ENCODE data around the gene CRKL. TPM values are rescaled to one million over a fixed set of nuclear protein-coding genes. Genes with fewer than 3 reads are reported as not detected.

The CRKL gene
- total and polyA plus RNA-seq, 2 donors (not counting 1 experiment from before 2014, with no cell fraction given), result 17.1 to 76.7 TPM

DNA sequence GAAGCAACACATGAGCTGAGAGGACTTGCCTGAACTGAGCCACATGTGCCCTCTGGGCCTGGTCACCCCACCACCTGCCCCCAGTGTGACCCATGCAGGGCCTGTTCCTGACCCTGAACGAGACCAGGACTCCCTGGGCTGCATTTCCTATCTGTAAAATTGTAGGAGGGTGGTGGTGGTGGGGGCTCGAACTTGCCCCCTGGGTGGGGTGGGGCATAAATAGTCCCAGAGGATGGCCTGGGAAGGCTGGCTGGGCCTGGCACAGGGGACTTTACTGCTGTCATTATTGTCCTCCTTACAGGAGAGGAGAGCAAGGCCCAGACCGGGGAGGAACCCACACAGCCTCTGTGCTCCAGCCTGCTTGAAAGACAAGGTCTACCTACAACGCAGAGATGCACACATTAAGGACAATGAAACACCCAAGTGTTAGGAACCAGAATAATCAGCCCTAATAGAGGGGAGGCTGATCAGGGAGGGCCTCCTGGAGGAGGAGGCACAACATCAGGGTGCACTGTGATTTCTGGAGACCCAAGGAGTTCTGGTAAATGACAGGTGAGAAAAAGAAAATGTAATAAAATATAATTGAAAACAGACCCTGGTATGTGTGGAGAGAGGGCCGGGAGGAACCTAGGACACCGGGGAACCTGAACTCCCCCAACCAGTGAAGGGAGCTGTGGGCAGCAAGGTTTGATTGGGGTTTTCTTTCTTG lies 47.0 kb downstream of the CRKL start:
- Histone ChIP-seq H3K9me3 (ENCODE audit: control extremely low read depth in 1 of 3, control insufficient read depth in 2 of 3, insufficient read depth in 1 of 3, low read length in 2 of 3) (no peaks in the 10 kb centered on the region), H2AFZ (ENCODE audit: insufficient read depth, low read depth, low read length, poor library complexity, severe bottlenecking) (peak overlapping the region; percentile 64), H3K4me3 (ENCODE audit: control extremely low read depth in 1 of 5, extremely low read depth in 1 of 5, insufficient read depth in 1 of 5, low read depth in 2 of 5, low read length in 4 of 5) (peak overlapping the region; percentile 12 to 58 (median 48)), H4K20me1 (ENCODE audit: control insufficient read depth, insufficient read depth, low read length, poor library complexity, severe bottlenecking) (no peaks in the 10 kb centered on the region), H3K27me3 (replicated peaks in 1 of 4; ENCODE audit: control extremely low read depth in 1 of 4, control insufficient read depth in 3 of 4, insufficient read depth in 4 of 4, low read length in 3 of 4) (peaks cover 0 to 23% (median 3%) of the 10 kb centered on the region in 4 experiments), H3K9ac (ENCODE audit: low read length) (peak overlapping the region; percentile 64), H3K27ac (ENCODE audit: low read length in 2 of 2) (no peak overlapping the region), H3K36me3 (replicated peaks in 1 of 2; ENCODE audit: control extremely low read depth in 1 of 2, control insufficient read depth in 1 of 2, extremely low read depth in 1 of 2, insufficient read depth in 2 of 2, low read length in 1 of 2) (no peaks in the 10 kb centered on the region), H3K79me2 (ENCODE audit: control insufficient read depth, insufficient read depth, low read length) (no peaks in the 10 kb centered on the region), H3K4me2 (replicated peaks; ENCODE audit: low read depth, low read length, poor library complexity, severe bottlenecking) (peak overlapping the region; percentile 94), H3K4me1 (ENCODE audit: control insufficient read depth in 2 of 2, insufficient read depth in 2 of 2, low read length in 2 of 2) (peaks cover 36 to 54% of the 10 kb centered on the region in 2 donors)
- intact Hi-C loops (cut with micrococcal nuclease), result no loop called here
- Mint-ChIP-seq H3K9me3 (ENCODE audit: insufficient read depth) (no peaks in the 10 kb centered on the region), H3K4me1 (peaks cover 42% of the 10 kb centered on the region), H3K27ac (peak overlapping the region; percentile 56), H3K27me3 (peaks cover 10% of the 10 kb centered on the region), H3K4me3 (peak overlapping the region; percentile 78)
- ChIA-PET CTCF (interaction anchor here (0.5 to 1.2 kb wide), 2 partner anchors 17 to 81 kb away, joined by 3 read pairs; no protein-coding TSS in a partner anchor), POLR2A (no interaction called here)
- DNase-seq, result no peak
- TF ChIP-seq EZH2 (IDR thresholded peaks at IDR 0.05; ENCODE audit: borderline replicate concordance, insufficient read depth, low read depth, low read length, poor library complexity, severe bottlenecking), result no peak
- TF ChIP-seq, protein P1, sequence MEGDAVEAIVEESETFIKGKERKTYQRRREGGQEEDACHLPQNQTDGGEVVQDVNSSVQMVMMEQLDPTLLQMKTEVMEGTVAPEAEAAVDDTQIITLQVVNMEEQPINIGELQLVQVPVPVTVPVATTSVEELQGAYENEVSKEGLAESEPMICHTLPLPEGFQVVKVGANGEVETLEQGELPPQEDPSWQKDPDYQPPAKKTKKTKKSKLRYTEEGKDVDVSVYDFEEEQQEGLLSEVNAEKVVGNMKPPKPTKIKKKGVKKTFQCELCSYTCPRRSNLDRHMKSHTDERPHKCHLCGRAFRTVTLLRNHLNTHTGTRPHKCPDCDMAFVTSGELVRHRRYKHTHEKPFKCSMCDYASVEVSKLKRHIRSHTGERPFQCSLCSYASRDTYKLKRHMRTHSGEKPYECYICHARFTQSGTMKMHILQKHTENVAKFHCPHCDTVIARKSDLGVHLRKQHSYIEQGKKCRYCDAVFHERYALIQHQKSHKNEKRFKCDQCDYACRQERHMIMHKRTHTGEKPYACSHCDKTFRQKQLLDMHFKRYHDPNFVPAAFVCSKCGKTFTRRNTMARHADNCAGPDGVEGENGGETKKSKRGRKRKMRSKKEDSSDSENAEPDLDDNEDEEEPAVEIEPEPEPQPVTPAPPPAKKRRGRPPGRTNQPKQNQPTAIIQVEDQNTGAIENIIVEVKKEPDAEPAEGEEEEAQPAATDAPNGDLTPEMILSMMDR (IDR thresholded peaks at IDR 0.05), result no peak
- no CpG with 5 or more reads among the region's 6 CpGs for WGBS (ENCODE audit: insufficient coverage)
- ATAC-seq (ENCODE audit: low read depth), result no peak

GRCh38 chr22:20964799-20965103 lies 47.5 kb downstream of the CRKL start:
- peaks cover 36 to 54% of the 10 kb centered on the region in 2 donors for H3K4me1 ChIP-seq (ENCODE audit: control insufficient read depth in 2 of 2, insufficient read depth in 2 of 2, low read length in 2 of 2)
- Mint-ChIP-seq H3K4me1 (peaks cover 44% of the 10 kb centered on the region), H3K27ac (peak overlapping the region; percentile 56), H3K9me3 (ENCODE audit: insufficient read depth) (no peaks in the 10 kb centered on the region), H3K27me3 (peaks cover 10% of the 10 kb centered on the region), H3K4me3 (peak overlapping the region; percentile 78)
- peak overlapping the region; percentile 12 to 58 (median 48) for H3K4me3 ChIP-seq (ENCODE audit: control extremely low read depth in 1 of 5, extremely low read depth in 1 of 5, insufficient read depth in 1 of 5, low read depth in 2 of 5, low read length in 4 of 5)
- no peak for TF ChIP-seq EZH2 (IDR thresholded peaks at IDR 0.05; ENCODE audit: borderline replicate concordance, insufficient read depth, low read depth, low read length, poor library complexity, severe bottlenecking)
- TF ChIP-seq, protein P1 (IDR thresholded peaks at IDR 0.05), result no peak
- ChIA-PET POLR2A (no interaction called here), CTCF (interaction anchor here (0.5 to 1.2 kb wide), 2 partner anchors 16 to 81 kb away, joined by 3 read pairs; no protein-coding TSS in a partner anchor)
- no peaks in the 10 kb centered on the region for H3K79me2 ChIP-seq (ENCODE audit: control insufficient read depth, insufficient read depth, low read length)
- intact Hi-C loops (cut with micrococcal nuclease), result no loop called here
- DNase-seq (no peak), ATAC-seq (ENCODE audit: low read depth) (no peak)
- H3K9me3 ChIP-seq (ENCODE audit: control extremely low read depth in 1 of 3, control insufficient read depth in 2 of 3, insufficient read depth in 1 of 3, low read length in 2 of 3), result no peaks in the 10 kb centered on the region
- peaks cover 0 to 23% (median 3%) of the 10 kb centered on the region in 4 experiments for H3K27me3 ChIP-seq (replicated peaks in 1 of 4; ENCODE audit: control extremely low read depth in 1 of 4, control insufficient read depth in 3 of 4, insufficient read depth in 4 of 4, low read length in 3 of 4)
- peak overlapping the region; percentile 64 for H3K9ac ChIP-seq (ENCODE audit: low read length)
- WGBS (ENCODE audit: insufficient coverage), result 3% methylated on average over 27 of the region's 28 CpGs
- peak overlapping the region; percentile 64 for H2AFZ ChIP-seq (ENCODE audit: insufficient read depth, low read depth, low read length, poor library complexity, severe bottlenecking)
- no peaks in the 10 kb centered on the region for H4K20me1 ChIP-seq (ENCODE audit: control insufficient read depth, insufficient read depth, low read length, poor library complexity, severe bottlenecking)
- H3K27ac ChIP-seq (ENCODE audit: low read length in 2 of 2), result no peak overlapping the region
- H3K36me3 ChIP-seq (replicated peaks in 1 of 2; ENCODE audit: control extremely low read depth in 1 of 2, control insufficient read depth in 1 of 2, extremely low read depth in 1 of 2, insufficient read depth in 2 of 2, low read length in 1 of 2), result no peaks in the 10 kb centered on the region
- H3K4me2 ChIP-seq (replicated peaks; ENCODE audit: low read depth, low read length, poor library complexity, severe bottlenecking), result peak overlapping the region; percentile 94
